ENCODE data around the gene ART5.
"Not testable (repeated sequence)": the region's sequence is repeated elsewhere in the genome, so short reads cannot be mapped to it uniquely, and the experiment has no call there.

ART5 gene

GRCh38 chr11:3655547-3655946 is 13.8 kb upstream of the ART5 start:
- no peak for DNase-seq

- DNase-seq, result not testable (repeated sequence)
These were observed 10.7 kb upstream of the ART5 start for GRCh38 chr11:3652514-3652913.

GRCh38 chr11:3649374-3649773 is 7.6 kb upstream of the ART5 start:
- not testable (repeated sequence) for DNase-seq

GRCh38 chr11:3648843-3649242 is 7.1 kb upstream of the ART5 start:
- DNase-seq, result not testable (repeated sequence)

GRCh38 chr11:3645552-3645951 is 3.8 kb upstream of the ART5 start:
- DNase-seq, result no peak

GRCh38 chr11:3644817-3645235 is 3.0 kb upstream of the ART5 start, which contains the start of gene ART1:
Gene ART1, plus strand, starts transcription at chr11:3645128. Its CDS starts 14,086 bp downstream, at chr11:3659214.
- no peak for DNase-seq

- DNase-seq, result not testable (repeated sequence)
These were observed 1.3 kb upstream of the ART5 start for GRCh38 chr11:3643102-3643546.

- peak; percentile 23 to 84 for DNase-seq
These were observed 519 bp upstream of the ART5 start for GRCh38 chr11:3642071-3642951.

- no peak for DNase-seq
These were observed 601 bp downstream of the ART5 start for GRCh38 chr11:3641191-3641590.

- no peak for DNase-seq
These were observed 2.0 kb downstream of the ART5 start for GRCh38 chr11:3639841-3640240.

GRCh38 chr11:3638513-3638912 is 3.3 kb downstream of the ART5 start:
- no peak for DNase-seq

- no peak for DNase-seq
These were observed 4.6 kb downstream of the ART5 start for GRCh38 chr11:3637201-3637600.

- DNase-seq, result no peak
These were observed 6.0 kb downstream of the ART5 start for GRCh38 chr11:3635641-3636375.

GRCh38 chr11:3632070-3632660 is 9.6 kb downstream of the ART5 start:
- no peak for DNase-seq

- DNase-seq, result no peak
These were observed 10.5 kb downstream of the ART5 start for GRCh38 chr11:3631331-3631730.

- no peak for DNase-seq
These were observed 14.5 kb downstream of the ART5 start for GRCh38 chr11:3627291-3627690.

GRCh38 chr11:3626250-3626960 is 15.4 kb downstream of the ART5 start:
- no peak for DNase-seq

- DNase-seq, result no peak
These were observed 17.9 kb downstream of the ART5 start for GRCh38 chr11:3623767-3624458.

GRCh38 chr11:3623121-3623520 is 18.7 kb downstream of the ART5 start:
- DNase-seq, result no peak

- DNase-seq, result no peak
These were observed 19.3 kb downstream of the ART5 start for GRCh38 chr11:3622521-3622920.

- no peak for DNase-seq
These were observed 23.8 kb downstream of the ART5 start for GRCh38 chr11:3617990-3618389.

All from NCI-H446 (cell line).